NOMO-1 treated with DMSO at 0.1 percent for 48 hours (cell line): ENCODE results near the gene MAOA.
"Not testable (repeated sequence)": the region's sequence is repeated elsewhere in the genome, so short reads cannot be mapped to it uniquely, and the experiment has no call there.

Source experiments
- DNase-seq: peaks from one replicate; lab custom pipeline; 2025; ENCODE audit not compliant: unreplicated experiment; lab: John Stamatoyannopoulos, UW

The MAOA gene

DNA sequence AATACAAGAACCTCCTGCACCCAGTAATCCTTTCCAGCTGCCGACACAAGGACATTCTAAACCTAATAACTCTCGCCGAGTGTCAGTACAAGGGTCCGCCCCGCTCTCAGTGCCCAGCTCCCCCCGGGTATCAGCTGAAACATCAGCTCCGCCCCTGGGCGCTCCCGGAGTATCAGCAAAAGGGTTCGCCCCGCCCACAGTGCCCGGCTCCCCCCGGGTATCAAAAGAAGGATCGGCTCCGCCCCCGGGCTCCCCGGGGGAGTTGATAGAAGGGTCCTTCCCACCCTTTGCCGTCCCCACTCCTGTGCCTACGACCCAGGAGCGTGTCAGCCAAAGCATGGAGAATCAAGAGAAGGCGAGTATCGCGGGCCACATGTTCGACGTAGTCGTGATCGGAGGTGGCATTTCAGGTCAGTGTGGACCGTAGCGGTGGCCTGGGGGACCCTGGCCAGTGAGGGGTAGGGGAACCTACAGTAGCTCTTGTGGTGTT is at the start of gene MAOA:
TSS of gene MAOA (plus strand) at position 295 of the 490 bp plus-strand sequence. CDS start at position 338, 43 bp downstream.
- DNase-seq, result no peak

DNA sequence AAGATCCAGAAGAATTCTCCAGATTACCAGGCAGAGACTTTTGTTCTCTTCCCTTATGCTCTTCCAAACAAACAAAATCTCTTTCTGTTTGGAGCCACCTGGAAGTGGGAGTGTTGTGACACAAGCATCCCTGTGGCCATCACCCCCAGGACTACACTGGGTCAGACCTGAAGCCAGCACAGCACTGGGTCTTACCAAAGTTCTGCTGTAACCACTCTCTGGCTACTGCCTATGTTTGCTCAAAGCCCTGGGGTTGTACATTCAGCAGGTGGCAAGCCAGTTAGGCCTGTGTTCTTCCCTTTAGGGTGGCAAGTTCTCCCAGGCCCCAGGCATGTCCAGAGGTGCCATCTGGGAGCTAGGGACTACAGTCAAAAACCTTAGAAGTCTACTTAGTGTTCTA is 43.7 kb upstream of the MAOA start:
- no peak for DNase-seq

GRCh38 chrX:43615660-43616059 is 40.4 kb upstream of the MAOA start:
- DNase-seq, result no peak

DNA sequence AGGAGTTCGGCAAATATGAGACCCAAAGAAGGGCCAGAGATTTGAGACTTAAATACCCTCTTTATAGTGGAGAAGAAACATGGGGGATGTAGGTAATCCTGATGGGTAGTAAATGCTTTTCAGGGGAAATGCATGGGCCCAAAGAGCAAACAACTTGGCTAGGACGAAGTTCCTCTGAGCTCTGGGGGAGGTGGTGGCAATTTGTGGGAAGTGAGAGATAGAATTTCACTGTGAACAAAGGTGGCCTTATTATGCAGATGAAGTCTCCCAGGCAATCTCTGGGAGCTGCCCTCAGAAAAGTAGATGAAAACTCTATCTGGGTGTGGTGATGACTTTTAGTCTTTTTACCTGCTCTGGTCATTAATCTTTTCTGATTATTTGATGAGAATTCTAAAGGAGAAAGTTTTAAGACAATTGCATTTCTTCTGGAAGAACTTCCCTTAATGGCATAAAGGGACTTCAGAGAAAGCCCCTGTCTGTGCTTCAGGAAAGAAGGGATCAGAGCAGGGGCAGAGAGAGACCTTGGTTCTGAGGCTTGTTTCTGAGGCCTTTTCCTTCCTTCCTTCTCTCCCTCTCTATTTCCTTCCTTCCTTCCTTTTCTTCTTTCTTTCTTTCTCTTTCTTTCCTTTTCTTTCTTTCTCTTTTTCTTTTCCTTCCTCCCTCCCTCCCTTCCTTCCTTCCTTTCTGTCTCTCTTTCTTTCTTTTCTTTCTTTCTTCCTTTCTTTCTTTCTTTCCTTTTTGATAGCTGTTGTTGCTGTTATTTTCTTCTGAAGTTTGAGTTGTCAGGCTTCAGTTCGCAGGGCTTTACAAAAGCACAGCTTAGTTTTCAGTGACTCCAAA is 37.5 kb upstream of the MAOA start:
- DNase-seq, result no peak

DNA sequence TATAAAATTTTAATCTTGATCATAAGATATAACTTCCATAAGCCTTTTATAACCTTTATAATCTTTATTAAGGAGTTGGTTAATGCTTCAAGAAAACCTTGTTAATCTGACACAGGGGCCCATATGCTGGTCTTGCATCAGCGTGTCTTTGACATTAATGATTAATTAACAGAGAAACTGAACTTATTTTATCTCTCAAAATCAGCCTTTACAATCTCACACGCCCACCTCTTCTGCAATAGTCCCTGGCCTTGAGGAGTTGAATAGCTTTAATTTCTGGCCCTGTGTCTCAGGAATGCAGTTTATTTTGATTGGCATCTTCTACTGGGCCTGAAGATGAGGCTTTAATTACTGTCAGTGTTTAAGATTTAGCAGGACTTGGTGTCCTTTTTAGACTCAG is 36.2 kb upstream of the MAOA start:
- DNase-seq, result not testable (repeated sequence)

- no peak for DNase-seq
These were observed 29.0 kb upstream of the MAOA start for GRCh38 chrX:43627147-43627546.

DNA sequence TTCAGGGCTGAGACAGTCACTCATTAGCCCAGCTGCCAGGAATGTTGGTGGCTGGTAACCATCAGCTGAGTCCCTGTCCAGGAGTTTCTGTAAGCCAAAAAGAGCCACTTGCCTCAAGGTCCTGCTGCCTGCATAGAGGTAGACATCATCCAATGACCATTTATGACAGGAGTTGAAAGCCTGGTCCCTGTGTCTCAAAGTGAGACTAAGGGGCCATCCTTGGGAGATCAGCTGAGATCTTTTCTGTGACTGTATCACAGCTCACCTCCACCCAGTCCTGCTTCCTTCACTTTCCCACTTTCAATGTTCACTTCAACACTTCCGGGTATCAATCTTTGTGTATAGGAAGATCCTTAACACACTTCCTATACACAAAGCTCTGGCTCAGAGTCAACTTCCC is 28.4 kb upstream of the MAOA start:
- DNase-seq, result no peak

DNA sequence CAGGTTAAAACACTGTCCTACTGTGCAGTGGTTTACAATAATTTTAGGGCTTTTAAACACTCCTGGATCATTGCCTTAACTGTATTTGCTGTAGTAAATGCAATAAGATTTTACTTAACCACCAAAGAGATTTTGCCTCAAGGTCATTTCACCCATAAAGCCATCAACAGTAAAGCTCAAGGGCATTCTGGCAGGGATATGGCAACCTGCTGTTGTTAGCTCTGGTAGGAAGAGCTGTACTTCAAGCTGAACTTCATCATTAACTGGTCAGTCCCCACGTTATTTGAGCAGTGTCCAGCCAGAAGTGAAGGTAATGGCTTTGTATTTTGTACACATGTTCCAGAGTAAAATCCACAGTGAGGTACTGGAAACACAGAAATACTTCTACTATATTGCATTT is 26.9 kb upstream of the MAOA start:
- DNase-seq, result no peak

DNA sequence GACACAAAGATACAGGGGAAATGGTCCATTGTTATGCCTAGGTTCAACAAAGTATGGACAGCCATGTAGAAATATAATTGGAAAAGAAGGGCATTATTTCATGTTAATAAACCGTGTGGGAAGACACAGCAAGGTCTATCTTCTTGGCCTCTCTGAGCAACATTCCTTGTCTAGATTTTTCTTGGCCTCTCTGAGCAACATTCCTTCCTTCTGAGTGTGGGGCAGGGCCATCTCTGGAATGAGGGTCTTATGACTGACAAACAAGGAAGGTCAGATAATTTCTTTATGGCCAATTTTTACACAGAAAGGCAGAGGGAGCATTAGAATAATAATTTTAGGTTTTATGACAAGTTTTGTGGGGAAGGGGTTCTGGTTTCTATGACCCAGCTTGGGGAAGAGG is 24.3 kb upstream of the MAOA start:
- DNase-seq, result no peak

DNA sequence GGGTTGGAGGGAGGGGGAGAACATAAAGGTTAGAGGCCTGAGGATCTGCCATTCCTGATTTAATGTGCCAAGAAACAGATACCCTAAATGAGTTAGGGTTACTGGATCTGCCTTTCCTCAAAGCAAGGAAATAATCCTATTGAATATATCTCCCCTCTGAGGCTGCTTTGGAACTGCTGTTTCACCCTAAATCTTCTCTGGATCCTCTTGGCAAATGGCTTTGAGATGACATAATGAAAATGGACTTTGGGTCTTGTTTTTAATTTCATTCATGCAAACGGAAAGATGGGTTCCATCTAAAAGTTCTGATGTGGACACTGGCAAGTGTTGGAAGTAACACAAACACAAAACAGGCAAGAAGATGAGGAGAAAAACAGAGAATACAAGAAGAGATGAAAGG is 23.0 kb upstream of the MAOA start:
- no peak for DNase-seq

- no peak for DNase-seq
These were observed 22.3 kb upstream of the MAOA start for GRCh38 chrX:43633757-43634156.

- DNase-seq, result no peak
These were observed 15.6 kb upstream of the MAOA start for GRCh38 chrX:43640482-43640881.

DNA sequence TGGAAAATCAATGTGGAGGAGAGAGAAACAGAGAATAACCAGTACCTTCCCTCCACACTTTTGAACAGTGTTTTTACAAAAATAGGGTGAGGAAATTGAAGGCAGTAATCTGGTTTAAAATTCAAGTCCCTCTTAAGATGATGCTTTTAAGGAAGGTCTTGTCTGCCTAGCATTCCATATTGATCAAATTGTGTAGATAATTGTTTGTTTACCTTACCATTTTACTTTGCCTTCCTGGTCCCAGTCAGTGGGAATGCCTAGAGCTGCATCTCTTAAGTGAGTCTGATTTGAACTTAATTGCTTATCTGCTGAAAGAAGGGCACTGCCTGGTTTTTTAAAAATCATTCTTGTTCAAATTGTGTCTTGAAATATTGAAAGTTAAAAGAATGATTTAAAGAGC is 14.4 kb upstream of the MAOA start:
- no peak for DNase-seq

DNA sequence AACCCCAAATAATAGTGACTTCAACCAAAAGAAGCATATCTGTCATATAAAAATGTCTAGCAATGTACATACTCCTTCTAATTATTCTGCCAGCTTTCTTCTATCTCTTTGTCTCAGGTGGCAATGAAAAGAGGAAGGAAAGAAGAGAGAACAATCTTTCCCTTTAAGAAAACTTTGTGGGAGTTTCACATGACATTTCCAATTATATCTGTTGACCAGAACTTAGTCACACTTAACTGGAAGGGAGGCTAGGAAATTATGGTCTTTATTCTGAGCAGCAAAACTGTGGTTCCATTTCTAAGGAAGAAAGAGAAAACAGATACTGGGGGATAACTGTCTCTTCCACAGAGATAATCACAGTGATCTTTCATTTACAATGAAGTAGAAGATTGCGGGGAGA is 12.9 kb upstream of the MAOA start:
- DNase-seq, result peak; percentile 17

DNA sequence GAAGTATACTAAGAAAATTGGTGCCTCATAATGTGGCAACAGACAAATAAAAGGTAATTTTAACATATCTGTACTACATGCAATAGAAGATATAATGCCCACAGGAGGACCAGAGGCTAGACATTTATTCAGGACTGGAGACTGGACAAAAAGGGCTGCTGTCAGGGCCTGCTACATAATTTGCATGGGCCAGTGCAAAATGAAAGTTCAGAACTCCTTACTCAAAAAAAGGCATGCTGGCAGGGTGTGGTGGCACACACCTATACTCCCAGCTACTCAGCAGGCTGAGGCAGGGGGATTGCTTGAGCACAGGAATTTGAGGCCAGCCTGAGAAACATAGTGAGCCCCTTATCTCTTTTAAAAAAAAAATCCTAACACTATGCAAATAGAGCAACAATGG is 12.4 kb upstream of the MAOA start:
- DNase-seq, result no peak

DNA sequence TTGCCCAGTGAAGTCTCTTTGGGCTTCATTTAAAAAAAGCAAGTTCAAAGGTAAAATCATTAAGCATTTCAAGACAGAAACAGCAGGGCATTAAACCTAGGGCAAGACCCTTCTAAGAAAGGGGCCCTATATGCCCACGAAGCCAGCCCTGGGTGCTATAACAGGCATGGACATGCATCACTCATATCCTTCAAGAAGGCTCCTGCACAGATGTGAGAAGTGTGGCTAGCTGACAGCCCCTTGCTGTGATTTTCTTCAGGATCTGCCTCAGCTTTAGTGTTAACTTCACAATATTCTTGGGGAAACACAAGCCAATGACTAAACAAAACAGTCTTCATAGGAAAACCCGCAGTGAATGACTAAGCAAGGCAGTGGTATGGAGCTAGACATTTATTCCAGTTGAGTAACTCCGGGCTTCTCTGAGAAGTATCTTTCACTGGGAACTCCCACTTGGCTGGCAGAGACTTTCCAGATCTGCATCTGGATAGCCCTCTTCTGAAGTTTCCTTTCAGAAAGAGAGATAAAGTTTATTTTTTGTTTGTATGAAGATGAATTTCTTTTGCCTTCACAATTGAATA is 11.9 kb upstream of the MAOA start:
- no peak for DNase-seq

DNA sequence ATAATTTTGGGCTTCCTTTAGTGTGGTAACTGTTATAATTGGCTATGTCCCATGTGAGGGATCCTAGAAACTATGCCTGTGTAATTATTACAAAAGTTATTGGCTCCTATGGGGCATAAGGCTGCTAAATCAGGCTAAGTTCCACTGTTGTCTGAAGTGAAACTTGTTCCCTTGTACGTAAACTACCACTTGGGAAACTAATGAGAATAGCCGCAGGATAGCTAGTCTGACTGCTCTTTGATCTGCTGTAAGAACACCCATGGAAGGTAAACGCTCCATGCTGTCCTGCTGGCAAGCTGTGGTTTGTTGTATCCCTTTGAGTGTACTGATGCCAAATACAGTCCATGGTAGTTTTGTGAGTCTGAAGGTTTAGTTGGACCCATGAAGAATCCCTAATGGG is 9.3 kb upstream of the MAOA start:
- no peak for DNase-seq

GRCh38 chrX:43654431-43655150 is 1.5 kb upstream of the MAOA start:
- peak; percentile 72 for DNase-seq

DNA sequence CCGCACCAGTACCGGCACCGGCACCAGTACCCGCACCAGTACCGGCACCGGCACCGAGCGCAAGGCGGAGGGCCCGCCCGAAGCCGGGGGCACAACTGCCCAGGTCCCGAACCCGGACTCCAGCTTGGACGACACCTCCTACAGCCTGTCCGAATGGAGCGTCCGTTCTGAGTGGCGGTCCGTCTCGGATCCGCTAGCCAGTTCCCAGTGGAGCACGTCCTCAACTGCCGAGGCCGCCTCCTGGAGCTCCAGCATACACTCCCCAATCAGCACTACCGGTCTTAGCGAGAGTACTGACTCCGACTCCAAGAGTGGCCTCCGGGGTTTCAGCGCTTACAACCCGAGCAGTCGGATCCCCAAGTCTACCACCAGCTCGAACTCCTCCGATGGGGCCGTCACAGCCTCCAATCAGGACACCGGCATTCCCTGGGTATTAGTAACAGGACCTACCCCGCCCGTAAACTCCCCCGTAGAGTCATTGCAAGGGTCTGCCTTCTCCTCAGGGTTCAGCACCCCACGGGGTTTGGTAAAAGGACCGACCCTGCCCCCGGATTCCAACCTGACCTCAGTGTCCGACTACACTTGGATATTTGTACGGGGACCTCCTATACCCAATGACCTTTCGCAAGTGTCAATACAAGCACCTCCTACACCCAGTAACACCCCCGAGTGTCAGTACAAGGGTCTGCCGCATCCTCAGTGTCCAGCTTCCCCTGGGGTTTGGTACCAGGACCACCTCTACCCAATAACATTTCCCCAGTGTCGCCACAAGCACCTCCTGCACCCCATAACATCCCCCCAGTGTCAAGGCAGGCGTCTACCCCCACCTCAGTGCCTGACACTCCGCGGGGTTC is 721 bp upstream of the MAOA start:
- peak; percentile 9 for DNase-seq

GRCh38 chrX:43657671-43658070 is 1.6 kb downstream of the MAOA start:
- DNase-seq, result no peak
